VCaP (cell line): ENCODE data around the gene SERPINA9.

Experiments used
- H3K27ac ChIP-seq: fragments of 450-650 bp; 2 replicates; pipeline ENCODE4 v1.5.1; 2017
- TF ChIP-seq, protein P1 (sequence below): fragments of 450-650 bp; conservative IDR thresholded peaks from 2 replicates; pipeline ENCODE4 v1.5.1; 2017; ENCODE audit warnings: mild to moderate bottlenecking, moderate library complexity

SERPINA9 gene

DNA sequence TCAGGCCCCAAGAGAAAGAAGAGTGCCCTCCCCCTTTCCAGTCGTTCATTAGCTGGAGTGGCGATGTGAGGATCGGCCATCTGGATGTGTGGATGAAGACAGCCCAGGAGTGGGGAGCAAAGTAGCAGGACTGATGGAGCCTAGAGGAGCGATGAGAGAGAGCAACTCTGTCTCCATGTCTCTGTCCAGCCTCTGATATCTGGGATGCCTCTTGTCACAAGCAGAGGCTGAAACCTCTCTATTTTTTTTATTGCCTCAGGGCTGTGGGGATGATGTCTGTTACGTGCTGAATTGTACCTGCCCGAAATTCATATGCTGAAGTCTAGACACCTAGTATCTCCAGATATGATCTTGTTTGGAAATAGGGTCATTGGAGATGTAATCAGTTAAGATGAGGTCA lies 26.1 kb downstream of the SERPINA9 start:
- H3K27ac ChIP-seq = no peak overlapping the region
- TF ChIP-seq, protein P1, sequence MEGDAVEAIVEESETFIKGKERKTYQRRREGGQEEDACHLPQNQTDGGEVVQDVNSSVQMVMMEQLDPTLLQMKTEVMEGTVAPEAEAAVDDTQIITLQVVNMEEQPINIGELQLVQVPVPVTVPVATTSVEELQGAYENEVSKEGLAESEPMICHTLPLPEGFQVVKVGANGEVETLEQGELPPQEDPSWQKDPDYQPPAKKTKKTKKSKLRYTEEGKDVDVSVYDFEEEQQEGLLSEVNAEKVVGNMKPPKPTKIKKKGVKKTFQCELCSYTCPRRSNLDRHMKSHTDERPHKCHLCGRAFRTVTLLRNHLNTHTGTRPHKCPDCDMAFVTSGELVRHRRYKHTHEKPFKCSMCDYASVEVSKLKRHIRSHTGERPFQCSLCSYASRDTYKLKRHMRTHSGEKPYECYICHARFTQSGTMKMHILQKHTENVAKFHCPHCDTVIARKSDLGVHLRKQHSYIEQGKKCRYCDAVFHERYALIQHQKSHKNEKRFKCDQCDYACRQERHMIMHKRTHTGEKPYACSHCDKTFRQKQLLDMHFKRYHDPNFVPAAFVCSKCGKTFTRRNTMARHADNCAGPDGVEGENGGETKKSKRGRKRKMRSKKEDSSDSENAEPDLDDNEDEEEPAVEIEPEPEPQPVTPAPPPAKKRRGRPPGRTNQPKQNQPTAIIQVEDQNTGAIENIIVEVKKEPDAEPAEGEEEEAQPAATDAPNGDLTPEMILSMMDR = no peak

DNA sequence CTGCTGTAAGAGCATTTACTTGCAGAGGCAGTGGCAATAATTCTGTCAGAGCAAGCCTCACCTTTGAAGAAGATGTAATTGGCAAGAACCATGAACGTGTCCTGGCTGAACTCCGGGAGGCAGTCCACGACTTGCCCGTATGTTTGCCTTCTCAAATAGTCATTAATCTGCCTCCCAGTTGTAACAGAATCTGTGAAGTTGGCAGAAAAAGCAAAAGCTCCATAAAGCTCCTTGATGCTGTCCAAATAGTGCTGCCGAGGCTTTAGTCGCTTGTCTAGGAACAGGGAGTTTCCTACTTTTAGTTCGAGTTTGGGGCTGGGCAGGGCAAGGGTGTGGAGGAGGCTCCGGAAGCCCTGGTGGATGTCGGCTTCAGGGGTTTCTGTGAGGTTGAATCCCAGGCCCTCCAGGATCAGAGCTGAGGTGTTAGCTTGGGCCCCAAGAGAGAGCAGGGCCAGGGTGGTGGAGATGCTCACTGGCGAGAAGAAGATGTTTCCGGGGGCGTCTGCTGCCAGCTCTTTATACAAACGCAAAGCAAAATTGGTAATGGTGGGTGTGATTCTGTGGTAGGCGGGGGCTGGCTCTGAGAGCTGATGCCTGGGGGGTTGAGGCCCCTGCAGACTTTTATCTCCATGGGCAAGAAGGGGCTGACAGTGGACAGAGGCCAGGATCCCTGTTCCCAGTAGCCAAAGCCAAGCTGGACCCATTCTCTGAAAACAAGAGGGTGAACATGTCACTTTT lies 27.8 kb downstream of the SERPINA9 start:
- H3K27ac ChIP-seq = peak overlapping the region; percentile 69
- TF ChIP-seq, protein P1 = no peak

DNA sequence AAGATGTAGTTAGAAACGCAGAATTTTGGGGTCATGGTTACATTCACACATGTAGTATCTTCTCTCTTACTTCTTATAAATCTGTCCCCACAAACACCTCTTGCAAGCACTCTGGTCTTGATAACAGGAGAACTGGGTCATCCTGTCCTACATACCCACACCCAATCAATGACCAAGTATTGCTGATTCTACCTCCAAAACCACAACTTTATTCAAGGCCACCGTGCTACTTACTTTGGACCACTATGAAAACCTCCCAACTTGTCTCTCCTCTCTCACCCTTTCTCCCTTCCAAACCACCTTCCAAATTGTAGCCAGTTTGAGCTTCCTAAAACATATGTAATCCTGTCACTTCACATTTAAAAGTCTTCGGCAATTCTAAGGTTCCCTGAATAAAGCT lies 28.8 kb downstream of the SERPINA9 start:
- peak overlapping the region; percentile 69 for H3K27ac ChIP-seq
- TF ChIP-seq, protein P1 = no peak

- H3K27ac ChIP-seq = no peak overlapping the region
- TF ChIP-seq, protein P1 = no peak
Measured at GRCh38 chr14:94446126-94446525, 29.9 kb downstream of the SERPINA9 start.

GRCh38 chr14:94445003-94445402 lies 31.0 kb downstream of the SERPINA9 start:
- TF ChIP-seq, protein P1 = no peak
- no peak overlapping the region for H3K27ac ChIP-seq

DNA sequence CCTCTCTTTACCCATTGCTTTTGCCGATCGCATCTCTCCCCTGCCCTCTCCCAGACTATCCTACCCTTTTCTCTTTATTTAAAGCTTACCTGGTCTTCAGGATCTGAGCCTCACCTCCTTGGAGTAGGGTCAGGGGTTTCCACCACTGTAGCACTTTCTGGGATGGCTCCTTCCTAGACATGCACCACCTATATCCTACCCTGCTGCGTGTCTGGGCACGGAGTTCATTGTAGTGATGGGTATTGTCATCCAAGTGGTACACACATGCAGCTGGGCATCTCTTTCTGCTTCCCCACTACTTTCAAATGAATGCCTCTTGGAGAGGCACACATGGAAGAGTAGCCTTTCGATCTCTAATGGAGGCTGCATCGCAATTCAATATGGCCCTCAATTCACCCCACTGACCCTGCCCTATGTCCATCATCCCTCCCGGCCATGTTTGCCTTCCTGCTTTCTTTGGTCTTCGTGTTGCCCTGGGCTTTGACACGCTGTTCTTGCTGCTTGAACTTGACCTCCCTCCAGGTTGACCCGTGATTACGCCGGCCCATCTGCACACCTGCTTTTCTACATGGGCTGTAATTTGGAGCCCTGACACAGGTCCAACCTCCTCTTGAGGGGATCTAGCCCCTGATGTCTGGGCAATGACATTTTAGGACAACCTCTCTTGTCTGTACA lies 34.3 kb downstream of the SERPINA9 start:
- TF ChIP-seq, protein P1 = no peak
- H3K27ac ChIP-seq = no peak overlapping the region

- TF ChIP-seq, protein P1 = no peak
- H3K27ac ChIP-seq = no peak overlapping the region
Measured at GRCh38 chr14:94441130-94441529, 34.9 kb downstream of the SERPINA9 start.
